GM12875 (cell line): ENCODE data around the gene GRAMD1B.

Source experiments
- H3K4me3 ChIP-seq: one replicate; pipeline ENCODE4 v1.5.1; 2011; ENCODE audit warnings: low read depth, low read length, control low read depth
- TF ChIP-seq, protein P1 (sequence below): IDR thresholded peaks from 2 replicates; pipeline ENCODE4 v1.5.1; 2011; ENCODE audit warnings: low read depth, mild to moderate bottlenecking, control low read depth, inconsistent platforms, low read length, moderate library complexity, borderline replicate concordance; ENCODE audit not compliant: insufficient read depth

The GRAMD1B gene

GRCh38 chr11:123603666-123604065, 173.6 kb downstream of the GRAMD1B start:
- no peak overlapping the region for H3K4me3 ChIP-seq
- TF ChIP-seq, protein P1, sequence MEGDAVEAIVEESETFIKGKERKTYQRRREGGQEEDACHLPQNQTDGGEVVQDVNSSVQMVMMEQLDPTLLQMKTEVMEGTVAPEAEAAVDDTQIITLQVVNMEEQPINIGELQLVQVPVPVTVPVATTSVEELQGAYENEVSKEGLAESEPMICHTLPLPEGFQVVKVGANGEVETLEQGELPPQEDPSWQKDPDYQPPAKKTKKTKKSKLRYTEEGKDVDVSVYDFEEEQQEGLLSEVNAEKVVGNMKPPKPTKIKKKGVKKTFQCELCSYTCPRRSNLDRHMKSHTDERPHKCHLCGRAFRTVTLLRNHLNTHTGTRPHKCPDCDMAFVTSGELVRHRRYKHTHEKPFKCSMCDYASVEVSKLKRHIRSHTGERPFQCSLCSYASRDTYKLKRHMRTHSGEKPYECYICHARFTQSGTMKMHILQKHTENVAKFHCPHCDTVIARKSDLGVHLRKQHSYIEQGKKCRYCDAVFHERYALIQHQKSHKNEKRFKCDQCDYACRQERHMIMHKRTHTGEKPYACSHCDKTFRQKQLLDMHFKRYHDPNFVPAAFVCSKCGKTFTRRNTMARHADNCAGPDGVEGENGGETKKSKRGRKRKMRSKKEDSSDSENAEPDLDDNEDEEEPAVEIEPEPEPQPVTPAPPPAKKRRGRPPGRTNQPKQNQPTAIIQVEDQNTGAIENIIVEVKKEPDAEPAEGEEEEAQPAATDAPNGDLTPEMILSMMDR = no peak

- H3K4me3 ChIP-seq = no peak overlapping the region
- TF ChIP-seq, protein P1 = no peak
Observed at GRCh38 chr11:123607781-123608180, 177.7 kb downstream of the GRAMD1B start.

DNA sequence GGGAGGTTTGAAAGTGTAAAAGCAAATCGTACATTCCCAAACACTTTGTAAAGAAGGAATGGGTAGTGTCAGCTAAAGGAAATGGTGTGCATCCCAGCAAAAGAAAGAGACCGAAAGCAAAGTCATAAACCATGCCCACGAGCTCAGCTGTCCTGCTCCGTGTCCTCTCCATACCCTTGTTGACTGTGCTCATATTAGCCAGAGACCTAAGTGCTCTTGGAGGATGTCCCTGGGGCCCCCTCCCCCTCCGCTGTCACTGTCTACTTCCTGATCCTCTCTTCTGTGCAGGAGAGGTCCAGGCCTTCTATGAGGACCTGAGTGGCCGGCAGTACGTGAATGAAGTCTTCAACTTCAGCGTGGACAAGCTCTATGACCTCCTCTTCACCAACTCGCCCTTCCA, 178.3 kb downstream of the GRAMD1B start:
- no peak overlapping the region for H3K4me3 ChIP-seq

GRCh38 chr11:123608945-123609344, 178.9 kb downstream of the GRAMD1B start:
- TF ChIP-seq, protein P1 = no peak
- no peak overlapping the region for H3K4me3 ChIP-seq

More for the DNA sequence above, 178.3 kb downstream of the GRAMD1B start:
- TF ChIP-seq, protein P1 = no peak

DNA sequence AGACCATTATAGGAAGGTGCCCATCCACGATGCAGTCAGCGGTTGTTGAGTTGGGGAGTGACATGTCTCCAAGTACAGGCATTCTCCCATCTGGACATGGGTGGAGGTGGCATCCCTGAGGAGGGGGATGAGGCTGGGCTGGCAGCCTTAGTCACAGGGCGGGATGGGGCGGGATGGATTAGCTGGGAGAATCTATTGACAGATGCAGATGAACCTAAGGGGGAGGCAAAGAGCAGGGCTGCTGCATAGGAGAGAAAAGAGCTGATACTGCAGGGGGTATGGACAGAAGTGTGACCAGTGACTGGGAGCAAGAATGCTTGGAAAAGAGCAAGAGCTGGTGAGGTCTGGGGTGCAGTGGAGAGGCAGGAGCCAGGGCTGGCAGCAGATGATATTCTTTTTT, 181.6 kb downstream of the GRAMD1B start:
- TF ChIP-seq, protein P1 = no peak
- H3K4me3 ChIP-seq = no peak overlapping the region

DNA sequence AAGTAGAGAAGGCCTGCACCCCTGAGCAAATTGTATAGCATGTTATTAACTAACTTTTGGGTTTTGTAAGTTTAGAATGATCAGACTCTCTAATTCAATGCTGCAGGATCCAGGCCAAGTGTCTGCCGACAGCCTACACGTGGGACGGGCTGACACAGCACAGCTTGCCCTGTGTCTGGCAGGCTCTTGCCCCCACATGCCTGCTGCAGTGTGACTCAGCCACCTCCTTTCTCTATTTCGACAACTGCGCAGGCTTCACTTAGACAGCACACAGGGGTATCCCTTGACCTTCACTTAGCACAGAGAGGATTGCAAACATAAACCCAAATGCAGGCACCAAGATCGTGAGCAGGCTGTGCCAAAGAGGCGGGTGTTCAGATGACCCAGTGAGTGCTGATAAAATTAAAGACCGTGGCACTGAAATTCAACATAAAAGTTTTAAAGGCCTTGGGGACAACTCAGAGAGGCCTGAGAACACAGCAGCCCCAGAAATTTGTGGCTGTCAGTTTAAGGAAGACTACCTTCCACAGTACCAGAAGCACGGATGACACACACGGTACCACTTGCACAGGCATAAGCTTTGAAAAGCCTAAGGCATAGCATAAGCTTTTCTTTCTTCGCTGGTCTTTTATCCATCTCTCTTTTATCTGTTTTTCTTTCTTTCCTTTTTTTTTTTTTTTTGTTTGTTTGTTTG, 186.6 kb downstream of the GRAMD1B start:
- no peak overlapping the region for H3K4me3 ChIP-seq
- TF ChIP-seq, protein P1 = no peak

- H3K4me3 ChIP-seq = no peak overlapping the region
- TF ChIP-seq, protein P1 = no peak
Observed at GRCh38 chr11:123622576-123622975, 192.5 kb downstream of the GRAMD1B start.
